Body of pancreas (tissue), 4 donors: ENCODE data around the gene SHC1.

Experiments used
- CTCF ChIP-seq, 7 experiments: fragments of 450-650 bp in 4 of 7; fragments of 200-600 bp in 3 of 7; sonication (generic) in 3 of 7; IDR thresholded peaks; one replicate each; pipeline ENCODE4 v1.5.1; 2016 to 2019; ENCODE audit warnings: antibody characterized with exemption in 7 of 7
- POLR2A ChIP-seq, 3 donors: fragments of 450-650 bp; IDR thresholded peaks; one replicate each; pipeline ENCODE4 v1.6.1; 2016; ENCODE audit warnings: antibody characterized with exemption in 3 of 3, mild to moderate bottlenecking in 2 of 3

DNA sequence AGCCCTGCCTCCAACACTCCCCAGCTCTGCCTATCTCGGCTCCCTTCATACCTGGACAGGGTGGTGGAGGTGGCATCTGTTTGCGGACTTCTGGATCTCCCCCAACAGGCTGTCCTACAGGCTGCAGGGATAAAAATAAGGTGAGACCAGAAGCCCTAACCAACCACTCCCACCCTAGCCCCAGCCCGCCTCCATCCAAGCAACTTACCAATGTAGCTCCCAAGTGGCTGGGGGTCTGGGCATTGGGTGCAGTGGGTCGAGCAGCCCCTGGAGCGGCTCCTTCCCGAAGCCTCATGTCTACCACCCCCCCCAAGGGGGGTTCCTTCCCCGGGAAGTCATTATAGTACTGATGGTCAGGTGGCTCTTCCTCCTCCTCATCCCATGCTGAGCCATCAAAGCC lies 4.4 kb downstream of the SHC1 start:
- TF ChIP-seq CTCF (IDR thresholded peaks at IDR 0.05) (no peak), POLR2A (IDR thresholded peaks at IDR 0.05) (no peak)
